ENCODE data around the gene IL1RN. TPM values are rescaled to one million over a fixed set of nuclear protein-coding genes. Genes with fewer than 3 reads are reported as not detected.
"Not testable (repeated sequence)": the region's sequence is repeated elsewhere in the genome, so short reads cannot be mapped to it uniquely, and the experiment has no call there.

The IL1RN gene
- total RNA-seq, 1 donor from 2014 or later, result not detected

DNA sequence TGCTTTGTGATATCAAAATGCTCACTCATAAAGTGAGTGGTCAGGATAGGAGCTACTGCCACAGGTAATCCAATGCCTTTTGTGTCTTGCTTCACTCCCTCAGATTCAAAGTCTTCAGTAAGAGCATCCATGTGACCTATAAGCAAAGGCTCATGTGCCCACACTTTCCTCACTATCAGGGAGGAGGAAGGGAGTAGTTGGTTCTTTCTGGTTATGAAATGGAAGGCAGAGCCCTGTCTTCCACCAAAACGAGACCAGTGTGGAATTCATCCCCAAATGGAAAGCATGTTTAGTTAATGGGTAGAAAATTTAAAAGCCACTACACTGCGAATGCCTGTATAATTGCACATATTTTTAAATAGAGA is 33.8 kb upstream of the IL1RN start:
- no peak for DNase-seq (ENCODE audit: low spot score)
- no peaks in the 10 kb centered on the region for H3K27me3 Mint-ChIP-seq (ENCODE audit: unreplicated experiment)
- no peak overlapping the region for H3K4me3 Mint-ChIP-seq (ENCODE audit: unreplicated experiment)
- no peaks in the 10 kb centered on the region for H3K9me3 Mint-ChIP-seq (ENCODE audit: unreplicated experiment)
- no peaks in the 10 kb centered on the region for H3K36me3 Mint-ChIP-seq (ENCODE audit: low read depth, unreplicated experiment)
- H3K4me1 Mint-ChIP-seq (ENCODE audit: unreplicated experiment), result no peaks in the 10 kb centered on the region
- H3K27ac Mint-ChIP-seq (ENCODE audit: unreplicated experiment), result no peak overlapping the region
- no peak for TF ChIP-seq CTCF (IDR thresholded peaks at IDR 0.05; ENCODE audit: unreplicated experiment)

- H3K9me3 Mint-ChIP-seq (ENCODE audit: unreplicated experiment), result not testable (repeated sequence)
Observed at GRCh38 chr2:113096306-113096705, 31.1 kb upstream of the IL1RN start.

DNA sequence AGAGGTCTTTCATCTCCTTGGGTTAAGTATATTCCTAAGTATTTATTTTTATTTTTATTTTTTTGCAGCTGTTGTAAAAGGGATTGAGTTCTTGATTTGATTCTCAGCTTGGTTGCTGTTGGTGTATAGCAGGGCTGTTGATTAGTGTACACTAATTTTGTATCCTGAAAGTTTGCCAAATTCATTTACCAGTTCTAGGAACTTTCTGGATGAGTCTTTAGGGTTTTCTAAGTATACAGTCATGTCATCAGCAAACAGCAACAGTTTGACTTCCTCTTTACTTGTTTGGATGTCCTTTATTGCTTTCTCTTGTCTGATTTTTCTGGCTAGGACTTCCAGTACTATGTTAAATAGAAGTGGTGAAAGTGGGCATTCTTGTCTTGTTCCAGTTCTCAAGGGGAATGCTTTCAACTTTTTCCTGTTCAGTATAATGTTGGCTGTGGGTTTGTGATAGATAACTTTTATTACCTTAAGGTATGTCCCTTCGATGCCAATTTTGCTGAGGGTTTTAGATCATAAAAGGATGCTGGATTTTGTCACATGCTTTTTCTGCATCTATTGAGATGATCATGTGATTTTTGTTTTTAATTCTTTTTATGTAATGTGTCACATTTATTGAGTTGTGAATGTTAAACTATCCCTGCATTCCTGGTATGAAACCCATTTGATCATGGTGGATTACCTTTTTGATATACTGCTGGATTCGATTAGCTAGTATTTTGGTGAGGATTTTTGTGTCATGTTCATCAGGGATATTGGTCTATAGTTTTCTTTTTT is 30.4 kb upstream of the IL1RN start:
- not testable (repeated sequence) for H3K36me3 Mint-ChIP-seq (ENCODE audit: low read depth, unreplicated experiment); H3K9me3 Mint-ChIP-seq (ENCODE audit: unreplicated experiment); H3K27me3 Mint-ChIP-seq (ENCODE audit: unreplicated experiment); H3K4me1 Mint-ChIP-seq (ENCODE audit: unreplicated experiment); DNase-seq (ENCODE audit: low spot score); H3K4me3 Mint-ChIP-seq (ENCODE audit: unreplicated experiment); H3K27ac Mint-ChIP-seq (ENCODE audit: unreplicated experiment)

More at GRCh38 chr2:113096306-113096705, 31.1 kb upstream of the IL1RN start:
- not testable (repeated sequence) for H3K36me3 Mint-ChIP-seq (ENCODE audit: low read depth, unreplicated experiment); H3K27ac Mint-ChIP-seq (ENCODE audit: unreplicated experiment); H3K4me1 Mint-ChIP-seq (ENCODE audit: unreplicated experiment); H3K27me3 Mint-ChIP-seq (ENCODE audit: unreplicated experiment); H3K4me3 Mint-ChIP-seq (ENCODE audit: unreplicated experiment); DNase-seq (ENCODE audit: low spot score)

DNA sequence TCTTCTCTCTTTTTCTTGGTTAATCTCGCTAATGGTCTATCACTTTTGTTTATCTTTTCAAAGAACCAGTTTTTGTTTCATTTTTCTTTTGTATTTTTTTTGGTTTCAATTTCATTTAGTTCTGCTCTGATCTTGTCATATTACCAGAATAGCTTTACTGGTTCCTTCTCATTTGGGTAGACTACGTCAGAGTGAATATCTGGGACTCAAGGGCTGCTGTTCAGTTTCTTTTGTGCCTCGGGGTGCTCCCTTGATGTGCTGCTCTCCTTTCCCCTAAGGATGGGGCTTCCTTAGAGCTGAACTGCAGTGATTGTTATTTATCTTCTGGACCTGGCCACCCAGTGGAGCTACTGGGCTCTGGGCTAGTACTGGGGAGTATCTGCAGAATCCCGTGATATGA is 29.4 kb upstream of the IL1RN start:
- Mint-ChIP-seq H3K4me1 (ENCODE audit: unreplicated experiment) (no peaks in the 10 kb centered on the region), H3K4me3 (ENCODE audit: unreplicated experiment) (no peak overlapping the region), H3K27me3 (ENCODE audit: unreplicated experiment) (peaks cover 6% of the 10 kb centered on the region), H3K9me3 (ENCODE audit: unreplicated experiment) (no peaks in the 10 kb centered on the region), H3K27ac (ENCODE audit: unreplicated experiment) (no peak overlapping the region), H3K36me3 (ENCODE audit: low read depth, unreplicated experiment) (no peaks in the 10 kb centered on the region)
- no peak for DNase-seq (ENCODE audit: low spot score)
- no peak for TF ChIP-seq CTCF (IDR thresholded peaks at IDR 0.05; ENCODE audit: unreplicated experiment)

DNA sequence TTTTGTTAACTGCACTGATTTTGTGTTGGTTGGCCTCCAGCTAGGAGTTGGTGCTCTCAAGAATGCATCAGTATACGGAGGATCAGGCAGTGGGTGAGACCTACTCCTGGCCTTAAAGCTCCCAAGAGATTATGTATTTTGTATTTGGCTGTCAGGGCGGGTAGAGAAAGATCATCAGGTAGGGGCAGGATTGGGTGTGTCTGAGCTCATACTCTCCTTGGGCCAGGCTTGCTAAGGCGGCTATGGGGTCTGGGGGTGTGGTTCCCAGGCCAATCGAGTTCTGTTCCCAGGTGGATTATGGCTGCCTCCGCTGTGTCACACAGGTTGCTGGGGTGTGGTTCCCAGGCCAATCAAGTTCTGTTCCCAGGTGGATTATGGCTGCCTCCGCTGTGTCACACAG is 28.9 kb upstream of the IL1RN start:
- no peaks in the 10 kb centered on the region for H3K36me3 Mint-ChIP-seq (ENCODE audit: low read depth, unreplicated experiment)
- no peaks in the 10 kb centered on the region for H3K4me1 Mint-ChIP-seq (ENCODE audit: unreplicated experiment)
- no peak overlapping the region for H3K27ac Mint-ChIP-seq (ENCODE audit: unreplicated experiment)
- no peak for TF ChIP-seq CTCF (IDR thresholded peaks at IDR 0.05; ENCODE audit: unreplicated experiment)
- H3K27me3 Mint-ChIP-seq (ENCODE audit: unreplicated experiment), result peaks cover 6% of the 10 kb centered on the region
- DNase-seq (ENCODE audit: low spot score), result no peak
- no peak overlapping the region for H3K4me3 Mint-ChIP-seq (ENCODE audit: unreplicated experiment)
- H3K9me3 Mint-ChIP-seq (ENCODE audit: unreplicated experiment), result no peaks in the 10 kb centered on the region

GRCh38 chr2:113102133-113102532 is 25.3 kb upstream of the IL1RN start:
- Mint-ChIP-seq H3K4me3 (ENCODE audit: unreplicated experiment) (no peak overlapping the region), H3K4me1 (ENCODE audit: unreplicated experiment) (no peaks in the 10 kb centered on the region), H3K36me3 (ENCODE audit: low read depth, unreplicated experiment) (no peaks in the 10 kb centered on the region), H3K27me3 (ENCODE audit: unreplicated experiment) (peaks cover 6% of the 10 kb centered on the region), H3K27ac (ENCODE audit: unreplicated experiment) (no peak overlapping the region), H3K9me3 (ENCODE audit: unreplicated experiment) (no peaks in the 10 kb centered on the region)
- TF ChIP-seq CTCF (IDR thresholded peaks at IDR 0.05; ENCODE audit: unreplicated experiment), result no peak
- no peak for DNase-seq (ENCODE audit: low spot score)

All from endothelial cell (in vitro differentiated cells).